Stimulated activated CD8-positive, alpha-beta memory T cell treated with anti-CD3 and anti-CD28 coated beads, Interleukin-2, amount 100 ng/mL, for 48 hours (primary cell): ENCODE measurements around the gene NR2F6.
"Not testable (repeated sequence)": the region's sequence is repeated elsewhere in the genome, so short reads cannot be mapped to it uniquely, and the experiment has no call there.

Experiments used
- DNase-seq, 2 donors: peaks; one replicate each; pipeline ENCODE4 v3.0.0-alpha.2; 2020; ENCODE audit warnings: low read depth in 2 of 2

Gene NR2F6

GRCh38 chr19:17245535-17245984, at the start of gene NR2F6:
Gene NR2F6 (minus strand): TSS chr19:17245919. CDS start chr19:17245220, 699 bp downstream.
- DNase-seq: no peak

- DNase-seq: peak in 1 of 2 donors; percentile 67
Observed at GRCh38 chr19:17294051-17294891, 48.6 kb upstream of the NR2F6 start.

GRCh38 chr19:17293605-17294004, 47.9 kb upstream of the NR2F6 start:
- DNase-seq: no peak

GRCh38 chr19:17292301-17293074, 46.8 kb upstream of the NR2F6 start:
- DNase-seq: peak; percentile 78 to 84

- peak in 1 of 2 donors; percentile 59 for DNase-seq
Observed at GRCh38 chr19:17289489-17289888, 43.8 kb upstream of the NR2F6 start.

GRCh38 chr19:17286752-17287151, 41.0 kb upstream of the NR2F6 start:
- no peak for DNase-seq

- no peak for DNase-seq
Observed at GRCh38 chr19:17286263-17286662, 40.5 kb upstream of the NR2F6 start.

GRCh38 chr19:17285415-17286135, 39.9 kb upstream of the NR2F6 start:
- no peak for DNase-seq

GRCh38 chr19:17283504-17283996, 37.8 kb upstream of the NR2F6 start:
- DNase-seq: no peak

- peak; percentile 74 to 81 for DNase-seq
Observed at GRCh38 chr19:17282488-17283125, 36.9 kb upstream of the NR2F6 start.

GRCh38 chr19:17281391-17282304, 35.9 kb upstream of the NR2F6 start, which contains the start of gene ANKLE1:
Gene ANKLE1 (plus strand): TSS chr19:17281901. CDS start chr19:17281921, 20 bp downstream.
- peak in 1 of 2 donors; percentile 54 for DNase-seq

GRCh38 chr19:17279436-17279835, 33.7 kb upstream of the NR2F6 start:
- DNase-seq: no peak

GRCh38 chr19:17275441-17276175, 29.9 kb upstream of the NR2F6 start:
- no peak for DNase-seq

GRCh38 chr19:17274892-17275291, 29.2 kb upstream of the NR2F6 start:
- not testable (repeated sequence) for DNase-seq

- no peak for DNase-seq
Observed at GRCh38 chr19:17268754-17269153, 23.0 kb upstream of the NR2F6 start.

- peak; percentile 85 to 88 for DNase-seq
Observed at GRCh38 chr19:17266975-17267788, 21.5 kb upstream of the NR2F6 start, which contains the start of gene BABAM1. Gene BABAM1 (plus strand): TSS chr19:17267443. CDS start chr19:17268807, 1,364 bp downstream.

GRCh38 chr19:17266589-17266974, 20.9 kb upstream of the NR2F6 start:
- DNase-seq: no peak

- no peak for DNase-seq
Observed at GRCh38 chr19:17266026-17266425, 20.3 kb upstream of the NR2F6 start.

- DNase-seq: no peak
Observed at GRCh38 chr19:17264641-17264979, 18.9 kb upstream of the NR2F6 start, which contains the start of gene USHBP1. Gene USHBP1 (minus strand): TSS chr19:17264745. CDS start chr19:17264299, 446 bp downstream.
